Subcutaneous abdominal adipose tissue (tissue), 5 donors: ENCODE results near the gene NOTCH1.

Source experiments
- H3K27ac ChIP-seq: one replicate; pipeline ENCODE4 v1.7.0; 2013; ENCODE audit warnings: low read depth, mild to moderate bottlenecking, inconsistent platforms, low read length, moderate library complexity
- H3K27me3 ChIP-seq, 5 donors: one replicate each; pipeline ENCODE4 v1.7.0; 2013; ENCODE audit warnings: low read length in 5 of 5, inconsistent platforms in 1 of 5; ENCODE audit not compliant: control insufficient read depth in 5 of 5, insufficient read depth in 4 of 5
- H3K36me3 ChIP-seq, 5 donors: one replicate each; pipeline ENCODE4 v1.7.0; 2013; ENCODE audit warnings: low read length in 5 of 5; ENCODE audit not compliant: control insufficient read depth in 5 of 5, insufficient read depth in 5 of 5
- H3K4me1 ChIP-seq, 5 donors: one replicate each; pipeline ENCODE4 v1.7.0; 2013; ENCODE audit warnings: low read length in 5 of 5, mild to moderate bottlenecking in 3 of 5, moderate library complexity in 1 of 5; ENCODE audit not compliant: control insufficient read depth in 5 of 5, insufficient read depth in 5 of 5
- H3K4me3 ChIP-seq, 5 donors: one replicate each; pipeline ENCODE4 v1.7.0; 2013; ENCODE audit warnings: low read length in 5 of 5, low read depth in 1 of 5
- H3K9ac ChIP-seq, 5 donors: one replicate each; pipeline ENCODE4 v1.7.0; 2013; ENCODE audit warnings: low read length in 5 of 5, mild to moderate bottlenecking in 4 of 5, moderate library complexity in 3 of 5
- H3K9me3 ChIP-seq, 5 donors: one replicate each; pipeline ENCODE4 v1.7.0; 2013; ENCODE audit warnings: low read length in 5 of 5; ENCODE audit not compliant: control insufficient read depth in 5 of 5
- donor health status: healthy.
- donor health status: healthy.
- donor health status: healthy.
- donor health status: healthy.
- donor health status: healthy.

Gene NOTCH1

DNA sequence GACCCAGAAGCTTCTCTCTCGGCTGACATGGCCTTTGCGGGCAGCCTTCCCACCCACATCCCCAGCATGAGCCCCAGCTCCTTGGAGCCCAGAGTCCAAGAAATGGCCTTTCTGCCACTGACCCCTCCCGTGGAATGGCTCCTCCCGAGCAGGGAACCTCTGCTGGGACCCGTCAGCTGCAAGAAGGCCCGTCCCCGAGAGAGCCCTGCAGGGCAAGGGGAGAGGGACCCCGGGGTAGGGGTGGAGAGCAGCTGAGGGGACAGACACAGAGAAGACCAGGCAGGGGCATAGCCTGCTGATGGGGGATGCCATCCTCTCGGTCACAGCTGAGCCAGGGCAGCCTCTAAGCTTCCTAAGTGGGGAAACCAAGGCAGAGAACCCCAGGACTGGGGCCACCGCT, 11.2 kb upstream of the NOTCH1 start:
- H3K27ac ChIP-seq, result peak overlapping the region; percentile 23
- H3K27me3 ChIP-seq, result no peaks in the 10 kb centered on the region
- no peak overlapping the region for H3K4me3 ChIP-seq
- peaks cover 0 to 3% (median 0%) of the 10 kb centered on the region in 5 donors for H3K9me3 ChIP-seq
- peaks cover 6 to 41% (median 26%) of the 10 kb centered on the region in 5 donors for H3K4me1 ChIP-seq
- H3K36me3 ChIP-seq, result no peaks in the 10 kb centered on the region
- H3K9ac ChIP-seq, result no peak overlapping the region

DNA sequence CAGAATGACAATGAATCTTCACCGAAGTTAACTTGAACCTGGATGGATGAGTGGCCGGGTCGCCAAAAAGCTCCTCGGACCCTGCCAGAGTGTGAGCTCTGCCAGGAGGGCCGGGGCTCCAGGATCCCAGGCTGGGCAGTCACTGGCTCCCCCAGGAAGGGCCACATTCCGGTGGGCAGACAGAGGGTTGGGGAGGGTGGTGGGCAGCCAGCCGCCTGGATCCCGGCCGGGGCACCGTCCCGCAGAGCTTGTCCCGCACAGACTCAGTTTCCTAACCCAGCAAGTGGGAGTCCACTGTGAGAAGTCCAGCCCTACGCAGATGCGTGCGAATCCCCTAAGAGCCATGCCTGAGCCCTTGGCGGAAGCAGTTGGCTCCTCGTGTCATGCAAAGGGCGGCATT, 10.3 kb upstream of the NOTCH1 start:
- Histone ChIP-seq H3K27me3 (no peaks in the 10 kb centered on the region), H3K9ac (no peak overlapping the region), H3K36me3 (no peaks in the 10 kb centered on the region), H3K4me3 (no peak overlapping the region), H3K4me1 (peaks cover 6 to 49% (median 34%) of the 10 kb centered on the region in 5 donors), H3K9me3 (peaks cover 0 to 3% (median 0%) of the 10 kb centered on the region in 5 donors), H3K27ac (no peak overlapping the region)

DNA sequence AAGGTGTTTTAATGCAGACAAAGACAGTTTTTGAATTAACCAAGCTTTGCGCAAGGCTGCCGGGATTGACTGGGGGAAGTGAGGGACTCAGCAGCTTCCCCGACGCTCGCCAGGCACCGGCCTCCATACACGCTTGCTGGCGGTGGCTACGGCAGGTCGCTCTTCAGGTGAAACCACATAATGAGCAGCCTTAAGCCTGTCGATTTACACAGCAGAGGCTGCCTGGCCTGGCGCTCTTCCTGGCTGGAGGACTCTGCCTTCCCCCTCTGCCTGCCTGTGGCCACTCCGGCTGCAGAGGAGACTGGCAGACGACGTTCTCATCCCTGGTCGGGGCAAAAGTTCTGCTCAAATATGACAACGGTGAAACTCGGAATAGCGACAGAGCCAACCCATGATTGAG, 9.0 kb upstream of the NOTCH1 start:
- Histone ChIP-seq H3K27me3 (no peaks in the 10 kb centered on the region), H3K4me3 (no peak overlapping the region), H3K9me3 (peaks cover 0 to 3% (median 0%) of the 10 kb centered on the region in 5 donors), H3K27ac (no peak overlapping the region), H3K36me3 (no peaks in the 10 kb centered on the region), H3K9ac (no peak overlapping the region), H3K4me1 (peaks cover 6 to 62% (median 46%) of the 10 kb centered on the region in 5 donors)

DNA sequence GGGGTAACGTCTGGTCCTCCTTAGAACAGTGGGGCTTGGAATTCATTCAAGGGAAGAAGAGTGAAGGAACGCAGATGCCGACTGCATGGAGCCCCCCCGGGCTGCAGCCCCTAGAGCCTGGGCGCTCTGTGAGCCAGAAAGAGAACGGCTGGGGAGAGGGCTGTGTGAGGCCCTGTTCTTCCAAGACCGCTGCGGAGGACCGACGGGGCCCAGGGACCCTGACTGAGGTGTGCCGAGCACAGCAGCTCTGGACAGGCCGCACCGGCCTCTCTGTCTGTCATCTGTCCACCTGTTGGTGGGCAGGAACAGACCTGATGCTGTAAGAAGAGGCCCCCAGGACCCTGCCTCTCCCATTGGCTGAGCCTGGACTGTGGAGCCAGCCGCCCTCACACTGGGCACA, 7.7 kb upstream of the NOTCH1 start:
- no peak overlapping the region for H3K27ac ChIP-seq
- H3K9ac ChIP-seq, result no peak overlapping the region
- H3K4me3 ChIP-seq, result no peak overlapping the region
- H3K27me3 ChIP-seq, result no peaks in the 10 kb centered on the region
- peaks cover 6 to 64% (median 43%) of the 10 kb centered on the region in 5 donors for H3K4me1 ChIP-seq
- no peaks in the 10 kb centered on the region for H3K36me3 ChIP-seq
- no peaks in the 10 kb centered on the region for H3K9me3 ChIP-seq

DNA sequence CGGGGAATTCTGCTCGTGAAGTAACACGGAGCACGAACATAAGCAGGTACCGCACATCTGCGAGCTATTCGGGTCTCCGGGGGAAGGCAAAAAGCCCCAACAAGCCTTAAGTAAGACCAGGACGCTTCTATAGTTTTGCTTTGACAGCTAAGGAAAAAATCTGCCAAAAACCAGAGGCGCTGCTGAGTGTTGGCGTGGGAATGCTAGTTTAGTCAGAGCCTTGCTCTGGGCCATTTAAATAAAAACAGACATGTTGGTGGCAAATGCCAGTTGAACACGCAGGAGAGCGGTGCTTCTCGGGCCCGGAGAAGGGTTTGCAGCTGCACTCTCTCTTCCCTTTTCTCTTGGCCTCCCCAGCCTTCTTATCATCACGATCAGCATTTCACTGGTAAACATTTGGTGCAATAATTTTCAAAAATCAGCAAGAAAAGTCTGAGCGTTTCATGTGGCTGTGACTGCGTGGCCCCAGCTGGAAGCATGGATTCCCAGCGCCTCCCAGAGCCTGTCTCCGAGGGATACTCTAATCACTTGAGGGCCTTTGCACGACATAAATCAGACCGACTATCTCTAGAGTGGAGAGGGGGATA, 6.4 kb upstream of the NOTCH1 start:
- Histone ChIP-seq H3K27me3 (no peaks in the 10 kb centered on the region), H3K9me3 (no peaks in the 10 kb centered on the region), H3K4me3 (no peak overlapping the region), H3K27ac (peak overlapping the region; percentile 85), H3K9ac (peak overlapping the region in 2 of 5 donors; percentile 25 to 81), H3K4me1 (peaks cover 6 to 66% (median 42%) of the 10 kb centered on the region in 5 donors), H3K36me3 (no peaks in the 10 kb centered on the region)

DNA sequence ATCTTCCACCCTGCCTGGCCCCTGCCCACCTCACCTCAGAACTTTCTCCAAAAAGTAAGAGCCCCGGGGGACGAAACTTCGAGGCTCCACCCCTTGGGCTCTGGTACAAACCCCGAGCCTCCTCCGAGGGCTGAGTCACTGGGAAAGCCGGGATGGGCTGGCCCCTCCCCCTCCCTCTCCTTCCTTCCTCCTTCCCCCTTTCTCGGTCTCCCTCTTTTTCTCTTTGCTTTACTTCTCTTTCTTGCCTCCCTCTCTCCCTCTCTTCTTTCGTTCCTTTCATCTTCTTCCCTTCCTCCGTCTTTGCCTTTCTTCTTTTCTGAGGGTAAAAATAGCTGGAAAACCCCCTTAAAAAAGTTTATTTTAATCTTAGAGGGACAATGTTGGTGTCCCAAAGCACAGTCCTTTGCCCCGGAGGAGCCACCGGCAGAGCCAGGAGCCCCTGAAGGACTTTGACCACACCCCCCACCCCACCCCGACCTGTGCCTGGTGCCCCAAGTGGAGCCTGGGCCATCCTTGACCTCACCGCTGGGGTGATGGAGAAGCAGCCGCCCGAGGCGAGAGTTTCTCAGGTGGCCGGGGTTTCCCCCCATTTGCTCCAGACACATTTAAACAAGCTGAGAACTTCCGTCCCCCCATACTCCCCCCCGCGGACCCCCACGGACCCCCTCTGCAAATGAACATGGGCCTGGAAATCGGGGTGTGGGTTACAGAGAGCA, 5.7 kb upstream of the NOTCH1 start:
- no peaks in the 10 kb centered on the region for H3K36me3 ChIP-seq
- H3K27me3 ChIP-seq, result no peaks in the 10 kb centered on the region
- H3K4me3 ChIP-seq, result peak overlapping the region in 1 of 5 donors; percentile 17
- peaks cover 6 to 67% (median 44%) of the 10 kb centered on the region in 5 donors for H3K4me1 ChIP-seq
- H3K9ac ChIP-seq, result peak overlapping the region in 1 of 5 donors; percentile 17
- H3K9me3 ChIP-seq, result no peaks in the 10 kb centered on the region
- H3K27ac ChIP-seq, result peak overlapping the region; percentile 85

DNA sequence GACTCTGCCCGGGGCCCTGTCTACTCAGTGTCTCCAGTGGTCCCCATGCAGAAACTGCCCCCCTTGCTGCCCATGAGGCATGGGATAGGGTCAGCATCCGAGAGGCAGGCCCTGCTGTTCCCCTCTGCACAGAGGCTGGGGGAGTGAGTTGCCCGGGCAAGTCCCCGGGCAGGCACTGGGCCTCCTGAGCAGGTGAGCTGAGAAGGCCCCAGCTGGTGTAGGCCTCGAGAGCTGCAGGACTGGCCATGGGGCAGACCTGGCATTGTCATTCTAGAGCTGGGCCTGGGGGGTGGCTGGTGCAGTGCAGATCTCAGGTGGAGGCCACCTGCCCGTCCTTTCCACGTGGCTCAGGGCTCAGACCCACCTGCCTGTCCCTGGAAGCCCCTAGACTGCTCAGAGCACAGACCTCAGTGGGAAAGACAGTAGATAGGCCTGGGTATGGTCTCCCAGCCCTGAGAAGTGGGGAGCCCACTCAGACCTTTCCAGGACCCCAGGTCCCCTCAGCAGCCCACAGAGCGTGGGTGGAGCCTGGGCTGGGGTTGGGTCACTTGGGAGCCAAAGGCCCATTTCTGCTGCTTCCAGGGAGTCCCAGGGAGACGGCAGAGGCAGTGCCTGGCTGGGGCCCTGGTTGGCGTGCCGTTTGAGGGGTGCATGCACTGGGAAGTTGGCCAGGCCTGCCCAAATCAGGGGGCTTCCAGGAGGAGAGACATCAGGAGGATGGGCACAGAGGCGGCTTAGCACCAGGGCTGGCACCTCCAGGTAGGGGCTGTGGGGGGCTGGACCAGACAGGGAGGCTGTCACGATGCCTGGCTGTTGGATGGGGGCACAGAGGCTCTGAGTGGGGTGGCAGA, 4.8 kb upstream of the NOTCH1 start:
- H3K27ac ChIP-seq, result peak overlapping the region; percentile 85
- H3K9ac ChIP-seq, result peak overlapping the region in 1 of 5 donors; percentile 43
- H3K4me1 ChIP-seq, result peaks cover 6 to 72% (median 47%) of the 10 kb centered on the region in 5 donors

DNA sequence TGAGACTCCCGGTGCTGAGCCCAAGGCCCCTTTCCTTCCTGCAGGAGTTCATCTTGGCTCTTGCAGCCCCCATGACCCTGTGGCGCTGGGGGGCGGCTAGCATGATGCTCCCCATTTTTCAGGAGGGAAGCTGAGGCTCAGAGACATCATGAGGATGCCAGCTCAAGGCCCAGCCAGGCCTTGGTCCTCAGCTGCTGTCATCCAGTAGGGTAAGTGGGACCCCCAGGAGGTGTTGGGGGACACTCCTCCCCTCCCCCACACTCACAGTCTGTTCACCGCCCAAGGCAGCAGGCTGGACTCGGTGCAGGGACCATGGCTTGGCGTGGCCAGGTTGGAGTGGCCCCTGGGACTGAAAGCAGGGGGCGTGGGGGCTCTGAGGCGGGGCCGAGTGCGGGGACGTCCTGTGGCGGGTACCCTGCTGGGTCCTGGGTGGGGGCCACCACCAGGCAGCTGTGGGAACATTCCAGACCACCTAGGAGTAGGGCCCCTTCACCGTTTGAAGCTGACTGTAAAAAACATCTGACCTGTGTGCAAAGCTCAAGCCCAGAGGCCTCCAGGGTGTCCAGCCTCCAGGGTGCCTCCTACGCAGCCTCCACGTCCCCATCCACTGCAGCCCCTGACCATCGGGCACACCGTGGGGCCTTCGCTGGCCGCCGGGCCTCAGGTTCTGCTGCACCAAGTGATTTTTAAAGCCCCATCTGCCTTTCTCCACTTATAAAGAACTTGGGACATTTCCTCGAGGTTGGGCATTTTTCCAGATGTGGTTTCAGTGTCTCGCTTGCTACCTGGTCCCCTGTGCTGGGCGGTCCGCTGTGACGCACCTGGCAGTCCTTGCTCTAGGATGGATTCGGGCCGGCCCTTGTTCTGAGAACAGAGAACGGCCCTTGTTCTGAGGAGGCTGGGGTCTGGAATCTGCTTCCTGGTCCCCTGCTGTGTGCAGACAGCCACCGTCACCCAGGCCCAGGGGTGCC, 3.4 kb upstream of the NOTCH1 start:
- Histone ChIP-seq H3K36me3 (no peaks in the 10 kb centered on the region), H3K9me3 (no peaks in the 10 kb centered on the region), H3K4me1 (peaks cover 6 to 78% (median 51%) of the 10 kb centered on the region in 5 donors), H3K27me3 (no peaks in the 10 kb centered on the region), H3K27ac (no peak overlapping the region), H3K9ac (no peak overlapping the region), H3K4me3 (no peak overlapping the region)

More for the DNA sequence above, 4.8 kb upstream of the NOTCH1 start:
- Histone ChIP-seq H3K4me3 (peak overlapping the region in 1 of 5 donors; percentile 34), H3K27me3 (no peaks in the 10 kb centered on the region), H3K9me3 (no peaks in the 10 kb centered on the region), H3K36me3 (no peaks in the 10 kb centered on the region)

DNA sequence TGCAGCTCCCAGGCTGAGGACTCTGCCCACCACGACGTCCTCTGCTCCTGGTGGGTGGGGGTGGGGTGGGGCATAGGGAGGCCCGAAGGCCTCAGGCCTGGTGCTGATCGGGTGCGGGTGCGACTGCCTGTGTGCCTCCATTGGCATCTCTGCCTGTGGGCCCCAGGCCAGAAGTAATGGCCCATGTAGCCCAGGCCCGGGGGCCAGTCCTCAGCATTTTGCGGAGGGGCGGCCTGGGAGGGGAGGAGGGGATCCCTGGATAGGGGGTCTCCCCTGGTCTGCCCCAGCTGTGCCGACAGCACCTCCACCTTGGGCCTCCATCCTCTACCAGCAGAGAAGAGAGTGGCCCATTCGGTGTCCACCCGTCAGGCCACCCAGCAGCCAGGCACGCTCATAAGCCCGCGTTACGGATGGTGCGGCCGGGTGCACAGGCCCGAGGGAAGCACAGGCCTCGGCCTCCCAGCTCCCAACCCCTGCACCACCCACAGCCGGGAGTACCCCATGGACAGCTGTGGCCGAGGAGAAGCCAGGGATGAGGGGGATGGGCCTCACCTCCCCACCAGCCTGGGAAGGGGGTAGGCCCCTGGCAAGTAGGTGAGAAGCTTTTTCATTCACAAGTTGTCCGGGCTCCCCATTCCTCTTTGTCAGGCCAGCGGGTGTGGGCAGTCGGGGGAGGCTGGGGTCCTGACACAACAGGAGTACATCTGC, 1.8 kb upstream of the NOTCH1 start:
- peak overlapping the region; percentile 84 for H3K27ac ChIP-seq
- H3K4me3 ChIP-seq, result no peak overlapping the region
- no peak overlapping the region for H3K9ac ChIP-seq
- H3K36me3 ChIP-seq, result peaks cover 0 to 12% (median 6%) of the 10 kb centered on the region in 5 donors
- peaks cover 6 to 84% (median 64%) of the 10 kb centered on the region in 5 donors for H3K4me1 ChIP-seq
- no peaks in the 10 kb centered on the region for H3K9me3 ChIP-seq
- no peaks in the 10 kb centered on the region for H3K27me3 ChIP-seq
